Glutamatergic neuron (in vitro differentiated cells): ENCODE data around the gene ASPHD2. TPM values are rescaled to one million over a fixed set of nuclear protein-coding genes. Genes with fewer than 3 reads are reported as not detected.
A peak's percentile ranks its signal among the peaks of the same experiment; 100 is the strongest.

Source experiments
- DNase-seq: peaks from one replicate; pipeline ENCODE4 v3.0.0; 2022
- H3K27ac Mint-ChIP-seq: one replicate; pipeline ENCODE4 v1.8.0; 2020; ENCODE audit warnings: mild to moderate bottlenecking, mixed read lengths, inconsistent platforms; ENCODE audit not compliant: unreplicated experiment
- H3K27me3 Mint-ChIP-seq: one replicate; pipeline ENCODE4 v1.8.0; 2020; ENCODE audit warnings: mild to moderate bottlenecking, moderate library complexity, mixed read lengths, inconsistent platforms; ENCODE audit not compliant: unreplicated experiment
- H3K36me3 Mint-ChIP-seq: one replicate; pipeline ENCODE4 v1.8.0; 2020; ENCODE audit warnings: mild to moderate bottlenecking, mixed read lengths, inconsistent platforms; ENCODE audit not compliant: unreplicated experiment
- H3K4me1 Mint-ChIP-seq: one replicate; pipeline ENCODE4 v1.8.0; 2020; ENCODE audit warnings: mild to moderate bottlenecking, low read depth, mixed read lengths, inconsistent platforms; ENCODE audit not compliant: unreplicated experiment
- H3K4me3 Mint-ChIP-seq: one replicate; pipeline ENCODE4 v1.8.0; 2020; ENCODE audit warnings: mild to moderate bottlenecking, mixed read lengths, inconsistent platforms; ENCODE audit not compliant: unreplicated experiment
- H3K9me3 Mint-ChIP-seq: one replicate; pipeline ENCODE4 v1.8.0; 2020; ENCODE audit warnings: mild to moderate bottlenecking, moderate library complexity, mixed read lengths, inconsistent platforms; ENCODE audit not compliant: unreplicated experiment
- total RNA-seq: library from RNA; stranded (reverse); fragmentation: NEBNext Ultra II Directional; extraction: Animal tissue kit (Norgen Biotek cat#: 25700); gene quantifications from one replicate; pipeline ENCODE4 v1.2.1, GENCODE V29; 2021; ENCODE audit not compliant: unreplicated experiment
- TF ChIP-seq, protein P1 (sequence below): fragments of 200-600 bp; sonication (generic); IDR thresholded peaks from one replicate; pipeline ENCODE4 v1.5.0; 2021; ENCODE audit not compliant: partially characterized antibody, unreplicated experiment

Gene ASPHD2
- total RNA-seq, 1 donor from 2014 or later = 19.0 TPM

DNA sequence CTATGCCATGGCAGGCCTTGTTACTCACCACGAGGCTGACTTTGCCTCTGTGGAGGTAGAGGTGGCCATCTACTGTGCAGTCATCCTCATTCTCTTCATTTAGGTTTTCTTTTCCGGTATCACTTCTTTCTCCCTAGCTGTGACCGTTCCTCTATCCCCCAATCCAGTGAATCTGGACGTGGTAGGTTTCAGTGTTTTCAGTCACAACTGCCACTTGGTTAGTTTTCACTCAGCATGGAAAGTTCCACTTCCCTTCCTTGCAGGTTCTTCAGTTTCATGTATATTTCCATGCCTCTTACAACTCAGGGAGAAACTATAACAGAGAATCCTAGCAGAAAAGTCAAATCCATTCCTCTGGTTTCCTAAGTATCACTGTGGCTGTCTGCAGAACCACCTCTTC, 52.6 kb downstream of the ASPHD2 start:
- no peak for DNase-seq
- Mint-ChIP-seq H3K4me1 (peaks cover 36% of the 10 kb centered on the region), H3K36me3 (no peaks in the 10 kb centered on the region), H3K27me3 (peaks cover 2% of the 10 kb centered on the region), H3K4me3 (peak overlapping the region; percentile 98), H3K27ac (no peak overlapping the region), H3K9me3 (peaks cover 3% of the 10 kb centered on the region)
- TF ChIP-seq, protein P1, sequence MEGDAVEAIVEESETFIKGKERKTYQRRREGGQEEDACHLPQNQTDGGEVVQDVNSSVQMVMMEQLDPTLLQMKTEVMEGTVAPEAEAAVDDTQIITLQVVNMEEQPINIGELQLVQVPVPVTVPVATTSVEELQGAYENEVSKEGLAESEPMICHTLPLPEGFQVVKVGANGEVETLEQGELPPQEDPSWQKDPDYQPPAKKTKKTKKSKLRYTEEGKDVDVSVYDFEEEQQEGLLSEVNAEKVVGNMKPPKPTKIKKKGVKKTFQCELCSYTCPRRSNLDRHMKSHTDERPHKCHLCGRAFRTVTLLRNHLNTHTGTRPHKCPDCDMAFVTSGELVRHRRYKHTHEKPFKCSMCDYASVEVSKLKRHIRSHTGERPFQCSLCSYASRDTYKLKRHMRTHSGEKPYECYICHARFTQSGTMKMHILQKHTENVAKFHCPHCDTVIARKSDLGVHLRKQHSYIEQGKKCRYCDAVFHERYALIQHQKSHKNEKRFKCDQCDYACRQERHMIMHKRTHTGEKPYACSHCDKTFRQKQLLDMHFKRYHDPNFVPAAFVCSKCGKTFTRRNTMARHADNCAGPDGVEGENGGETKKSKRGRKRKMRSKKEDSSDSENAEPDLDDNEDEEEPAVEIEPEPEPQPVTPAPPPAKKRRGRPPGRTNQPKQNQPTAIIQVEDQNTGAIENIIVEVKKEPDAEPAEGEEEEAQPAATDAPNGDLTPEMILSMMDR = no peak

DNA sequence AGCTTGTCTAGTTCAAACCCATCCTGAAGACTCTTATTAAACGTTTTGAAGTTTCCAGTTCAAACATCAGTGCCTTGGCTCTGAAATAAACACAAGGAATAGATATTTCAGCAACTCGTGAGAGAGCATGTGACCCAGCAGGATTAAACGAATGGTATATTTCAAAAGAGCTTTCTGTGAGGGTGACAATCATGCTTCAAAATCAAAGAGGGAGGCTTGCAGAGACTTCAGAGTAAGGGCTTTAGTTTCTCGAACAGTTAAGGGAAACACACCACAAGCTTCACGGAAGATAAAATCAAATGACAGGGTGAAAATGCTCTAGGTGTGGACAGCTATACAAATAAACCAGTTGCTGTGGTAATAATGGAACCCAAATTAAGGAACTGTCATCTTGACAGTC, 53.1 kb downstream of the ASPHD2 start:
- TF ChIP-seq, protein P1 = no peak
- Mint-ChIP-seq H3K4me1 (peaks cover 36% of the 10 kb centered on the region), H3K27me3 (peaks cover 2% of the 10 kb centered on the region), H3K4me3 (peak overlapping the region; percentile 98), H3K27ac (no peak overlapping the region), H3K9me3 (peaks cover 3% of the 10 kb centered on the region), H3K36me3 (no peaks in the 10 kb centered on the region)
- no peak for DNase-seq

DNA sequence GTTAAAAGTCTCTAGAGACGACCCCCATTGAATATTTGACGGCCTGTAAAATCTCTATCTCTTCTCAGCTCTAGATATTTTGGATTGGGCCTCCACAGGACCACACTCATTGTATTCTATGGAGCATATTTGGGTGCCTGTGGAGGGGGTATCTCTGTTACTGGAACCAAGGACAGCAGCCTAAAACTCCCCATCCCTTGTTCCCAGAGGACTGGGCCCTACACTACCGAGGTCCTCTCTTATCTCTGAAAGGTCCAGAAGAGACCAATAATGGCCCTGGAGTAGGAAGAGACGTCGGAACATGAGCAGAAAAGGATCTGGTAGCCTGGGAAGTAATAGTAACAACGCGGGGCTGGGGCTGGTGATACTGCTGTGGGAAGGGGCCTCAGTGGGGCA, 54.0 kb downstream of the ASPHD2 start:
- Mint-ChIP-seq H3K9me3 (peaks cover 3% of the 10 kb centered on the region), H3K27ac (peak overlapping the region; percentile 98), H3K4me1 (peaks cover 32% of the 10 kb centered on the region), H3K4me3 (peak overlapping the region; percentile 98), H3K36me3 (no peaks in the 10 kb centered on the region), H3K27me3 (peaks cover 3% of the 10 kb centered on the region)
- DNase-seq = no peak
- TF ChIP-seq, protein P1 = no peak

DNA sequence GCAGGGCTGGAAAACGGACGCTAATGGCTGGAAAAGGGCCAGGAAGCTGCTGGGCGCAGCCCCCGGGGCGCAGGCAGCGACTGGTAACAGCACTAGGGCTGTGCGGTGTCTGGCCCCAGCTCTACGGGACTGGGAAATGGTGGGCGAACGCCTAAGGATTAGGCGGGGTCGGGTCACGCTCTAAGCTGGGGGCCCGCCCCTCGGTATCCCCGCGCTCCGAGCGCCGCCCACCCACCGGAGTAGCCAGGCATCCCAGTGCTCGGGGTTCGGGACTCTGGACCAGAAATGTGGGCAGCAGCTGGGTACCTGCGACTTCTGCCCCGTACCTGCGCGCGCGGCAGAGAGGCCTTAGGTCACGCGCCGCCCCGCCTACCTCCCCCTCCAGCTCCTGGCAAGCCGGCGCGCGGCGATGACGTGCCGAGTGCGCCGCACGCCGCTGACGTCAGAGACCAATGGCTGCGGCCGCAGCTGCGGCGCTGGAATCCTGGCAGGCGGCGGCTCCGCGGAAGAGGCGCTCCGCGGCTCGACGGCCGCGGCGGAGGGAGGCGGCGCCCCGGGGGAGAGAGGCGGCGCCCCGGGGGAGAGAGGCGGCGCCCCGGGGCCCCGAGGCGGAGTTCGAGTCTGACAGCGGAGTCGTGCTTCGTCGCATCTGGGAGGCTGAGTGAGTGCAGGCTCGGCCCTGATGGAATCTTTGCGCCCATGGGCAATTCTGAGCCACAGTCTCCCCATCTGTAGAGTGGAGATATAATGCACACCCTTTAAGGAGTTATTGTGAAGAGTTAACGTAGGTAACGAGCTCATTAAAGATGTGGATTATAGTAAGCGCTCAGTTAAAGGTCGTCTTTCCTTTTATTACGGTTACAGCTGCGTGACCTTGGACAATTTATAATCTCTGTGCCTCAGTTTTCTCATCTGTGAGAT, 54.6 kb downstream of the ASPHD2 start, which contains the start of the genes HPS4 and SRRD:
TSS of gene HPS4 (minus strand) at position 345 of the 921 bp plus-strand sequence. CDS start 2,021 bp downstream, outside the sequence.
TSS of gene SRRD (plus strand) at position 439 of the 921 bp plus-strand sequence. CDS start at position 453, 14 bp downstream.
- peaks cover 3% of the 10 kb centered on the region for H3K9me3 Mint-ChIP-seq
- H3K4me3 Mint-ChIP-seq = peak within 1 kb of the TSS; percentile 98
- DNase-seq = peak; percentile 94
- TF ChIP-seq, protein P1 = no peak
- H3K27ac Mint-ChIP-seq = peak within 1 kb of the TSS; percentile 98
- H3K4me1 Mint-ChIP-seq = peaks cover 32% of the 10 kb centered on the region
- H3K36me3 Mint-ChIP-seq = no peaks in the 10 kb centered on the region
- peaks cover 3% of the 10 kb centered on the region for H3K27me3 Mint-ChIP-seq

DNA sequence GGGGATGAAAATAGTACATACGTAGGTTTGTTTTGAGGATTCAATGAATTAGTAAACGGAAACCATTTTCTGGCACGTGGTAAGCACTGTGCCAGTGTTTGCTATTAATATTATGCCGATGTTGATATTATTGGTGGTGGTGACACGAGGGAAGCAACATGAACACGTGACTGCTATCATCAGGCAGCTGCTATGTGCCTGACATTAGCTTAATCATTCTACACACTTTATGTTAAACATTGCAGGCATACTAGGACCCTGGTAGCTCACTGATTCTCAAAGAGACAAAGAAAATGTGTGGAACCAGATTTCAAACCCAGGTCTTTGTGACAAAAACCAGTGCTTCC, 55.3 kb downstream of the ASPHD2 start:
- TF ChIP-seq, protein P1 = no peak
- no peaks in the 10 kb centered on the region for H3K36me3 Mint-ChIP-seq
- DNase-seq = no peak
- H3K27ac Mint-ChIP-seq = peak overlapping the region; percentile 86
- peaks cover 3% of the 10 kb centered on the region for H3K9me3 Mint-ChIP-seq
- H3K27me3 Mint-ChIP-seq = peaks cover 3% of the 10 kb centered on the region
- H3K4me1 Mint-ChIP-seq = peaks cover 25% of the 10 kb centered on the region
- H3K4me3 Mint-ChIP-seq = peak overlapping the region; percentile 92
